Mesodermal cell (in vitro differentiated cells): Measurements from ENCODE around the gene CLCN3.
"Not testable (repeated sequence)": the region's sequence is repeated elsewhere in the genome, so short reads cannot be mapped to it uniquely, and the experiment has no call there.

Experiments used
- H3K27ac ChIP-seq: 2 replicates; pipeline ENCODE4 v1.7.0; 2013; ENCODE audit warnings: mild to moderate bottlenecking, low read depth, low read length, moderate library complexity; ENCODE audit not compliant: severe bottlenecking
- H3K36me3 ChIP-seq: 2 replicates; pipeline ENCODE4 v1.7.1; 2013; ENCODE audit warnings: mild to moderate bottlenecking, low read length, moderate library complexity; ENCODE audit not compliant: control insufficient read depth, insufficient read depth
- H3K4me1 ChIP-seq: one replicate; pipeline ENCODE4 v1.7.1; 2013; ENCODE audit warnings: mild to moderate bottlenecking, low read length; ENCODE audit not compliant: insufficient read depth, control insufficient read depth, poor library complexity, severe bottlenecking
- H3K4me3 ChIP-seq: 2 replicates; pipeline ENCODE4 v1.7.0; 2013; ENCODE audit warnings: low read length, control low read depth, mild to moderate bottlenecking; ENCODE audit not compliant: insufficient read depth, poor library complexity, severe bottlenecking; ENCODE audit errors: extremely low read depth
- H3K9me3 ChIP-seq: 2 replicates; pipeline ENCODE4 v1.7.1; 2013; ENCODE audit warnings: mild to moderate bottlenecking, low read length, moderate library complexity; ENCODE audit not compliant: control insufficient read depth
- WGBS, 2 experiments: methylation state at CpG; one replicate each; pipeline ENCODE4 v1.1.5; 2013; ENCODE audit warnings: missing lambda C conversion rate in 2 of 2; ENCODE audit not compliant: insufficient coverage in 2 of 2; 5-methylcytosine and 5-hydroxymethylcytosine counted together

Gene CLCN3

DNA sequence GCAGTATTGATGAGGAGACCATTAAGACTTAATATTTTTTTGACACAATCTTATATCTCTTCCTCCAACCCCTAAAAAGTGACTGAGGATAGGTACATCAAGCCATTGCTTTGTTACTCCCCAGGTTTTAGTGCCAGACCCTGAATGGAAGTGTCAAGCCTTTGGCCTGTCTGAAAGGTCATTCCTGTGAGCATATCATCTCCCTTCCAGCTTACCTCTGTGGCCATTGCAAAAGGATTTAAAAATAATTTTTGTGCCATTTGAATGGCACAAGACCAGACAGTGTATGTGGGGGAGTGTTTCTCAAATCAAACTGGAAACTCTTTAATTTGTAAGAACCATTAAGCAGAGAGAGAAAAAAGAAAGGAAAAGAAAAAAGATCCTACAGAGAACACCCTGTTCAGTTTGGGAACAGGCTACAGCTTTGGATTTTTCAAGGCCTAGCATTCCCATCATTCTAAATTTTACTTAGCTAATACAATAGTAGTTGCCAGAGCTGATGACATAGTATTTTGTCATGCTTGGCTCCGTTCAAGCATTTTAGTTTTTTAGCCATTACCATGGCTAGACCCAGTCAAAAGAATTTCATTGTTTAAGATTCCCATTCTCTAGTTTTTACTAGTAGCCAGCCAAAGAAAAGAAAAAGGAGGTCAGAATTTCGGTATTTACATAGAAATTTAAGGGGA lies 87.7 kb downstream of the CLCN3 start:
- Histone ChIP-seq H3K4me3 (no peak overlapping the region), H3K4me1 (no peaks in the 10 kb centered on the region), H3K9me3 (no peaks in the 10 kb centered on the region), H3K27ac (no peak overlapping the region), H3K36me3 (peaks cover 27% of the 10 kb centered on the region)
- WGBS, 2 experiments: 80% methylated on average over 1 of the region's 2 CpGs; no CpG with 5 or more reads in 1 of the 2 experiments

DNA sequence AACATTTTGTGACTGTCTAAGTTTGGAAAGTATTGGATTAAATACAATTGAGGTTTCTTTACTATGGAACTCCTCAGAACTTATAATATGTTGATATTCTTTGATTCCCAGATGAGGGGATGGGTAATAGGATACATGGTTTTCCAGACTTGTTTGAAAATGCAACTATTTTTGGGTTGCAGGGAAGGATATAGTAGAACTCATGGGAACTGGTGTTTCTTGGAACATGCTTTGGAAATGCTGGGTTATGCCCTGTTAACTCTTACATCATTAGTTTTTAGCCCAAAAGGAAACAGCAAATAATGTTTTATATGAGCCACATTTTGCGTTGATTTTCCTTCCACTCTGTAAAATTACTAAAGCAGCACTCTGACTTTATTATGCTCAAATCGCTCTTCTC lies 95.4 kb downstream of the CLCN3 start:
- no CpG with 5 or more reads among the region's 2 CpGs for WGBS, 2 experiments
- H3K9me3 ChIP-seq: no peaks in the 10 kb centered on the region
- no peak overlapping the region for H3K27ac ChIP-seq
- no peak overlapping the region for H3K4me3 ChIP-seq
- H3K36me3 ChIP-seq: peaks cover 30% of the 10 kb centered on the region
- no peaks in the 10 kb centered on the region for H3K4me1 ChIP-seq

DNA sequence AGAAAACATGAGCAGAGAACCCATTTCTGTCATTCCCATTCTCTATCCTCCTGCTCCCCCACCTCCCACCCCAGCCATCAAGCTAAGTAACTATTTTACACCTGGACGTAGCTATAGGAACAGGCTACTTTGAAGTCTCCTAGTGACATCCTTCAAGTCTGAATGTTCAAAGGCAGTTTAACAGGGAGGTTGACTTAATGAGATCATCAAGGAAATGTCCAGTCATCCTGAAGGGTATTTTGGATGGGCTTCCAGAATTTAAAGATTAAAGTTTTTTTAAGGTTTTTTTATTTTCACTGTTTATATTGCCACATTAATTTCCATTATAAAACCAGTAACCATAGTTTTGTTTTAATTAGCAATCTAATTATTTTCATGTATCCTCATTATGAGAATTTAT lies 96.3 kb downstream of the CLCN3 start:
- peaks cover 30% of the 10 kb centered on the region for H3K36me3 ChIP-seq
- no peak overlapping the region for H3K27ac ChIP-seq
- no peaks in the 10 kb centered on the region for H3K4me1 ChIP-seq
- H3K9me3 ChIP-seq: no peaks in the 10 kb centered on the region
- WGBS, 2 experiments: 80 to 100% methylated on average over 1 of the region's 1 CpG
- H3K4me3 ChIP-seq: no peak overlapping the region

DNA sequence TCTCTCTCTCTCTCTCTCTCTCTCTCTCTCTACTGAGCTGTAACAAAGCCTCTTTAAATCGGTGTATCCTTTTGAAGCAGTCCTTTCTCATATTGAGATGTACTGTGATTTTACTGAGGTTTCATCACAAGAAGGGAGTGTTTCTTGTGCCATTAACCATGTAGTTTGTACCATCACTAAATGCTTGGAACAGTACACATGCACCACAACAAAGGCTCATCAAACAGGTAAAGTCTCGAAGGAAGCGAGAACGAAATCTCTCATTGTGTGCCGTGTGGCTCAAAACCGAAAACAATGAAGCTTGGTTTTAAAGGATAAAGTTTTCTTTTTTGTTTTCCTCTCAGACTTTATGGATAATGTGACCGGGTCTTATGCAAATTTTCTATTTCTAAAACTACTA lies 100.2 kb downstream of the CLCN3 start:
- H3K27ac ChIP-seq: no peak overlapping the region
- H3K4me3 ChIP-seq: no peak overlapping the region
- WGBS, 2 experiments: 98% methylated on average over 5 to 6 of the region's 7 CpGs
- no peaks in the 10 kb centered on the region for H3K9me3 ChIP-seq
- H3K4me1 ChIP-seq: peaks cover 6% of the 10 kb centered on the region
- H3K36me3 ChIP-seq: peaks cover 24% of the 10 kb centered on the region

DNA sequence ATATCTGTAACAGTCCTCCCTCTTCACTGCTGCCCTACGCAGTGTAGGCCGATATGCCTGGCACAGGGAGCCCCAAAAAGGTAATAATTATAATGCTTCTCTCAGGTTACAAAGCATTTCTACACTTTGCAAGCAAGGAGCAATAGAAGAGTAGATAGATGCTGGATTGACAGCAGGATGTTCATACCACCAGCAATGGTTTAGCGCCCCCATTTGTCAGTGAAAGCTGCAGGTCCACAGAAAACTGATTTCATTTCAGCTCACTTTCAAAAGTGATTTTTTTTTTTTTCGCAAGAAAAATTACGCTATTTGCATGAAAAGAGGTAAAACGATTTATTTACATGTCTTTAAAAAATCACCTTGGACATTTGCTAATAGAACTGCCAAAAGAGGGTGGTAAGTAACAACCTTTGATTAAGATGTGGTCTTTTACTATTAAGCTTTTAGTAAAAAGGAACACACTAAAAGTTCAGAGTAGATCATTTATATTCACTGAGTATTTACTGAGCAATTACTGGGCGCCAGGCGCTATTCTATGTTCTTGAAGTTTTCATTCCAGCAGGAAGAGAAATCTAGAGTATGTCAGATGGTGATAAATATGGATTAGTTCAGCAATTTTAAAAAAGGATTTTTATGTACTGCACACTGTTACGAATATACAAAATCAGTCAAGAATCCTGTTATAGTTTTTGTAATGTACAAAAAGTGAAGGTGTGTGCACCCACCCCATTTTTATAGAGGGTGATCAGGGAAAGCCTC lies 103.0 kb downstream of the CLCN3 start:
- no peak overlapping the region for H3K4me3 ChIP-seq
- no peaks in the 10 kb centered on the region for H3K9me3 ChIP-seq
- H3K27ac ChIP-seq: no peak overlapping the region
- peaks cover 12% of the 10 kb centered on the region for H3K36me3 ChIP-seq
- H3K4me1 ChIP-seq: peaks cover 6% of the 10 kb centered on the region
- WGBS, 2 experiments: 100% methylated on average over 1 of the region's 9 CpGs; no CpG with 5 or more reads in 1 of the 2 experiments

DNA sequence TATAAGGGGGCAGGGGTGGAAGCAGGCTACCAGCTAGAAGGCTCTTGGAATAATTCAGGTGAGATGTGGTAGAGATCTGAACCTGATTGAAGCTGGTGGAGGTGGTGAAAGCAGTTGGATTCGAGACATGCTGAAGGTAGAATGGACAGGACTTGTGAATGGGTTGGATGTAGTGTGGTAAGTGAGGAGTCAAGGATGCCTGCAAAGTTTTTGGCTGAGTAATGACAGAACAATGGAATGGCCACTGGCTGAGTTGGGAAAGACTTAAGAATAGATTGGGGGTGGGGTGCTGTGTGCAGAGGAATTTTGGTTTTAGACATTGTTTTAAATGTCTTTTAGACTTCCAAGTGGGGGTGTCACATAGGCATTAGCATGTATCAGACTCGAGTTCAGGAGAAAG lies 103.9 kb downstream of the CLCN3 start:
- 83 to 95% methylated on average over 2 of the region's 2 CpGs for WGBS, 2 experiments
- H3K4me3 ChIP-seq: no peak overlapping the region
- H3K27ac ChIP-seq: no peak overlapping the region
- no peaks in the 10 kb centered on the region for H3K9me3 ChIP-seq
- peaks cover 11% of the 10 kb centered on the region for H3K36me3 ChIP-seq
- H3K4me1 ChIP-seq: peaks cover 6% of the 10 kb centered on the region

DNA sequence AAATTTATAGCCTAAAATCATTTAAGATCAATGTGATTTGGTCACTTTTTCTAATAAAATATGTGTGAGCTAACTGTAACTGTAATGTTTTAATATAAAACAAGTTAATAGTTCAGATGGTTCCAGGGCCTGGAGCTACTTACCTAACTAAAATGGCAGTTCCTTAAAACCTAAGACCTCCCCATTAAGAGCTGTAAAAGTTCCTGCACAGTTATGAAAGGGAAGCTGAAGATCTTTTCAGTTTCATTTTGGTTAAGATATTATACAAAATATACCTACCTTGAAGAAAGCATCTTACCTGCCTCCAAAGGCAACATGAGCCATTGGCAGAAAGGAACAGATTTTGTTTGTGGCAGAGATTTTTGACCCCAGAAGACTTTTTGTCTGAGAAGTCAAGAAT lies 107.2 kb downstream of the CLCN3 start:
- H3K4me3 ChIP-seq: no peak overlapping the region
- H3K4me1 ChIP-seq: peaks cover 6% of the 10 kb centered on the region
- peaks cover 3% of the 10 kb centered on the region for H3K36me3 ChIP-seq
- no peaks in the 10 kb centered on the region for H3K9me3 ChIP-seq
- no peak overlapping the region for H3K27ac ChIP-seq

DNA sequence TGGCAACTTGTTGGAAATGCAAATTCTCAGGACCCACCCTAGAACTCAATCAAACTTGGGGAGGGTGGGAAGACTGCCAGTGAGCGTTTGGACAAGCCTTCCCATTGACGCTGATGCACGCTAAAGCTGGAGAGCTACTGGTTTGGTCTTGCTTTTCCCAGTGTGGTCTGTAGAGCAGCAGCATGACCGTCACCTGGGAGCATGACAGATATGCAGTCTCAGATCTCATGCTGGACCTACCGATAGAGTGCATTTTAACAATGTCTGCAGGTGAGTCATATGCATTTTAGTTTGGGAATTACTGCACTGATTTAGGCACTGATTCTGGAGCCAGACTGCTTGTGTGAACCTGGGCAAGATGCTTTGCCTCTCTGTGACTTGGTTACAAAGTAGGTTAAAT lies 110.2 kb downstream of the CLCN3 start:
- WGBS, 2 experiments: 90 to 98% methylated on average over 4 to 5 of the region's 5 CpGs
- H3K4me1 ChIP-seq: no peaks in the 10 kb centered on the region
- no peak overlapping the region for H3K27ac ChIP-seq
- H3K9me3 ChIP-seq: no peaks in the 10 kb centered on the region
- no peak overlapping the region for H3K4me3 ChIP-seq
- peaks cover 6% of the 10 kb centered on the region for H3K36me3 ChIP-seq

DNA sequence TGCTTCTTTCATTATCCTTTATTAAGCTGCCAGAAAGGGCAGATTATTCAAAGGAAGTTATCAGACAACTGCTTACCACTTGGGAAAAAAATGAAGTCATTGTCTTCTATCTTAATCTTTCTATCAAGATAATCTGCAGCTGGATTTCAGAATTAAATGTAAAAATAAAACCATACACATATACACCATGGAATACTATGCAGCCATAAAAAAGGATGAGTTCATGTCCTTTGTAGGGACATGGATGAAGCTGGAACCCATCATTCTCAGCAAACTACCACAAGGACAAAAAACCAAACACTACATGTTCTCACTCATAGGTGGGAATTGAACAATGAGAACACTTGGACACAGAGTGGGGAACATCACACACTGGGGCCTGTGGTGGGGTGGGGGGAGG lies 118.2 kb downstream of the CLCN3 start:
- not testable (repeated sequence) for H3K27ac ChIP-seq, H3K4me3 ChIP-seq, H3K4me1 ChIP-seq, H3K9me3 ChIP-seq
- peaks cover 15% of the 10 kb centered on the region for H3K36me3 ChIP-seq

DNA sequence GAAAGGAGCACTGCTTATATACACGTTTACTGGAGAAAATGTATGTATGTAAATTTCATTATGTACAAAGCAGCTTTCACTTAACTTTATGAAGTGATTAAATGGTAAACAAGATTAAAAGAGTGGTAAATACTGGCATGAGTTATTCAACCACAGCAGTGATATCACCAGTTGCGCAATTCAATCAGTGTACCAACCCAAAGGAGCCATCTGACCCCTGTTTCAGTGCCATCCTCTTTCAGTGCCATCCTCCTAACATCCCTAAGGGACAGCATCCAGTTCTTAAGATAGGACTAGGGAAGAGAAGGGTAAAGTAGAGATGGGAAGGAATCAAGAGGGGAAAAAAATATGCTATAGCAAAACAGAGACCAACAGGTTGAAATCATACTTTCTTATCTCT lies 121.2 kb downstream of the CLCN3 start:
- 80% methylated on average over 1 of the region's 2 CpGs; no CpG with 5 or more reads in 1 of the 2 experiments for WGBS, 2 experiments
- Histone ChIP-seq H3K4me3 (no peak overlapping the region), H3K4me1 (no peaks in the 10 kb centered on the region), H3K9me3 (no peaks in the 10 kb centered on the region), H3K27ac (no peak overlapping the region), H3K36me3 (peaks cover 7% of the 10 kb centered on the region)

DNA sequence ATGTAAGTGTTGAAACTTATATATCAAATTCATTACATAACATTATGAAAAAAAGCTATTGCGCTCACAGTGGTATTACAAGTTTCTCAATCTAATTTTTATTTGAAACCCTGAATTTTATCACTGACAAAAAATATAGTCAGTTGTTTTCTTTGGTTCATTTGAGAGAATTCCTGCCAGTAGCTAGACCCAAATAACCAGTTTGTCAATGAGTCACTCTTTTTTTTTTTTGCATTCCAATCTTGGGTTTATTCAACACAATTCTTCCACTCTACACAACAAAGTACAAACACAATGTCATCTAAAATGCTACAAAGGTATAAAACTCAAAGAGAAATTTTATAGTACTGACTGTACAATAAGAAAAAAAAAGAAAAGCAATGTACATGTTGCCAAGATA lies 124.2 kb downstream of the CLCN3 start:
- Histone ChIP-seq H3K4me1 (no peaks in the 10 kb centered on the region), H3K9me3 (no peaks in the 10 kb centered on the region), H3K36me3 (peaks cover 11% of the 10 kb centered on the region), H3K27ac (no peak overlapping the region), H3K4me3 (no peak overlapping the region)
- no CpG with 5 or more reads among the region's 1 CpG for WGBS, 2 experiments
